Measurements from ENCODE around the gene OR4D6. TPM values are rescaled to one million over a fixed set of nuclear protein-coding genes. Genes with fewer than 3 reads are reported as not detected.

OR4D6 gene
- total RNA-seq, 1 experiment from 2014 or later = not detected

DNA sequence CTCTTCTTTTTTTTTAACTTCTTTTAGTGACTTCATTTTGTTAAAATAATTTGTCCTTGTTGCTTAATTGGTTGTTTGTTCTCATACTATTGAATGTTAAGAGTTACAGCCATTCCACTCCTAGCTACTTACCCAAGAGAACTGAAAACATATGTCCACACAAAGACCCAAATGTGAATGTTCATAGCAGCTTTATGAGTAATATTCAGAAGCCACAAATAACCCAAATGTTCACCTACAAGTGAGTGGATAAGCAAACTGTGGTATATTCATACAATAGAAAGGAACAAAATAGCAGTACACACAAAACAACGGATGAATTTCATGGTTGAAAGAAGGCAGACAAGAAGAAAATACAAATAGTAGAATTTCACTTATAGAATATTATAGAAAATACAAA is 45.2 kb downstream of the OR4D6 start:
- no peak for DNase-seq (ENCODE audit: low spot score)
- in situ Hi-C loops (cut with HindIII; ENCODE audit: low sequenced_read_pairs) = no loop called here

DNA sequence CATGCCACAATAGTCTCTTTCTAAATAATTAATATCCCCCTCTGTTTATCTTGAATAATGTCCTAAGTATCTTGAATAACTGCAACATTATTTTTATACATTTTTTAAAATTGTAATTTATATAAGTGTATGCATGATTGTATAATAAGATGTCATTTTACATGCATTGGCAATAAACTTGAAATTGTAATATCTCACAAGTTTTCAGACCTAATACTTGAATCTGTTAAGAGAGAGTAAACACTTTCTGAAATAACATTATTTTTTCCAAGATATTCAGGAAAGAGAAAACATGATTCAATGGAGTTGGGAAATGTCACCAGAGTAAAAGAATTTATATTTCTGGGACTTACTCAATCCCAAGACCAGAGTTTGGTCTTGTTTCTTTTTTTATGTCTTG is 46.5 kb downstream of the OR4D6 start, which contains the start of gene OR4D11:
Gene OR4D11, plus strand, starts transcription at position 301 of the 400 bp plus-strand sequence. Its CDS starts 0 bp downstream, at position 301.
- in situ Hi-C loops (cut with HindIII; ENCODE audit: low sequenced_read_pairs) = no loop called here
- DNase-seq (ENCODE audit: low spot score) = no peak

Other genes with a start within 250 kb of the OR4D6 start
- gene MPEG1, start 244.0 kb upstream of the OR4D6 start, total RNA-seq (2014; rRNA removed; shearing (Covaris generic)) = not detected in 2 replicates
- gene OR5AN1, start 98.1 kb upstream of the OR4D6 start, total RNA-seq (2014; rRNA removed; shearing (Covaris generic)) = not detected in 2 replicates
- gene OR5A2, start 30.5 kb upstream of the OR4D6 start, total RNA-seq (2014; rRNA removed; shearing (Covaris generic)) = not detected in 2 replicates
- gene OR5A1, start 20.5 kb upstream of the OR4D6 start, total RNA-seq (2014; rRNA removed; shearing (Covaris generic)) = not detected in 2 replicates
- gene OR4D10, start 16.4 kb downstream of the OR4D6 start, total RNA-seq (2014; rRNA removed; shearing (Covaris generic)) = not detected in 2 replicates
- gene OR4D11, start 46.6 kb downstream of the OR4D6 start, total RNA-seq (2014; rRNA removed; shearing (Covaris generic)) = not detected in 2 replicates
- not detected in 2 replicates for gene OR4D9, start 54.6 kb downstream of the OR4D6 start, total RNA-seq (2014; rRNA removed; shearing (Covaris generic))
- gene OSBP, start 158.8 kb downstream of the OR4D6 start, total RNA-seq (2014; rRNA removed; shearing (Covaris generic)) = 66.3 and 74.1 TPM in 2 replicates
- gene PATL1, start 212.1 kb downstream of the OR4D6 start, total RNA-seq (2014; rRNA removed; shearing (Covaris generic)) = 11.7 and 23.1 TPM in 2 replicates

All from G401 (cell line).